MCF 10A (cell line): ENCODE results near the gene OR10AD1. TPM values are rescaled to one million over a fixed set of nuclear protein-coding genes. Genes with fewer than 3 reads are reported as not detected.
"Not testable (repeated sequence)": the region's sequence is repeated elsewhere in the genome, so short reads cannot be mapped to it uniquely, and the experiment has no call there.

Experiments used
- BruUV-seq: library from RNA; stranded (reverse); fragments of 400-500 nt; replicated peaks from 2 replicates; lab custom pipeline; 2021; lab: Mats Ljungman, UMichigan
- CTCF ChIA-PET: fragments of 300-600 bp; sonication (Branson Sonifier 250); formaldehyde crosslinking; extraction: SDS; loops from one replicate; lab custom pipeline; 2021; ENCODE audit warnings: antibody characterized with exemption, inconsistent platforms; lab: Yijun Ruan, JAX
- POLR2A ChIA-PET: fragments of 300-600, 350-650 bp; sonication (Branson Sonifier 250); formaldehyde crosslinking; extraction: SDS; loops from one replicate; lab custom pipeline; 2020; ENCODE audit warnings: antibody characterized with exemption, inconsistent platforms; lab: Yijun Ruan, JAX
- DNase-seq: peaks from one replicate; pipeline ENCODE4 v3.0.0-alpha.2; 2018; ENCODE audit not compliant: unreplicated experiment
- H3K27ac Mint-ChIP-seq: one replicate; pipeline ENCODE4 v1.8.0; 2022; ENCODE audit warnings: mild to moderate bottlenecking, low read depth, mixed read lengths; ENCODE audit not compliant: unreplicated experiment
- H3K27me3 Mint-ChIP-seq: one replicate; pipeline ENCODE4 v1.8.0; 2022; ENCODE audit warnings: mixed read lengths; ENCODE audit not compliant: insufficient read depth, unreplicated experiment
- H3K36me3 Mint-ChIP-seq: one replicate; pipeline ENCODE4 v1.8.0; 2022; ENCODE audit warnings: mild to moderate bottlenecking, moderate library complexity, mixed read lengths; ENCODE audit not compliant: insufficient read depth, unreplicated experiment
- H3K4me1 Mint-ChIP-seq: one replicate; pipeline ENCODE4 v1.8.0; 2022; ENCODE audit warnings: mixed read lengths; ENCODE audit not compliant: insufficient read depth, unreplicated experiment
- H3K4me3 Mint-ChIP-seq: one replicate; pipeline ENCODE4 v1.8.0; 2022; ENCODE audit warnings: mild to moderate bottlenecking, moderate library complexity, mixed read lengths; ENCODE audit not compliant: unreplicated experiment
- H3K9me3 Mint-ChIP-seq: one replicate; pipeline ENCODE4 v1.8.0; 2022; ENCODE audit warnings: mixed read lengths; ENCODE audit not compliant: unreplicated experiment
- intact Hi-C: fragments of 100-400 bp; cut with micrococcal nuclease; formaldehyde crosslinking; loops from 2 replicates; pipeline ENCODE4 v1.14.1; 2022
- total RNA-seq: library from RNA; stranded (reverse); gene quantifications from 2 replicates; pipeline ENCODE4 v1.2.3, GENCODE V29; 2022
- TF ChIP-seq, protein P1 (sequence below): fragments of 200-600 bp; IDR thresholded peaks from one replicate; pipeline ENCODE4 v1.8.0; 2022; ENCODE audit warnings: antibody characterized with exemption, mild to moderate bottlenecking; ENCODE audit not compliant: unreplicated experiment

Gene OR10AD1
- total RNA-seq, 1 experiment from 2014 or later, result not detected

DNA sequence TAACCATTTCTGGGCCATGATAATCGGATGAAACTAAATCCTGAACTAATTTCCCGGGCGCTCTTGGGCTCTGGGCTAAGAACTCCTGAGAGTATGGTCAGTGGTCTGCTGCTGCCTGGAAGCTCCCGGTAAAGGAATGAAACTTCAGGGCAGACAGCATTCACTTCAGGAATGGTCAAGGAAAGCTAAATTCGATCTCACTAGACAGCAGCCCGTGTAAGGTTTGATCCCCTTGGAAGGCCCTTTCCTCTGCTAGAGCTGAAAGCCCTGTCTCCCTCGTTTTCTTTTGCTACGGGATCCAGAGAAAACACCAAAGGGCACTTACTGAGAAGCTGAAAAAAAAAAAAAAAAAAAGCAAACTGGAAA, 46.5 kb downstream of the OR10AD1 start:
- BruUV-seq, result no TSS peak
- CTCF ChIA-PET, result interaction anchor here (1.3 to 2.2 kb wide), 2 partner anchors 8 to 32 kb away, joined by 4 to 9 read pairs; no protein-coding TSS in a partner anchor
- Mint-ChIP-seq H3K36me3 (peaks cover 23% of the 10 kb centered on the region), H3K27me3 (no peaks in the 10 kb centered on the region), H3K4me1 (peaks cover 4% of the 10 kb centered on the region), H3K9me3 (no peaks in the 10 kb centered on the region), H3K27ac (peak overlapping the region; percentile 91), H3K4me3 (peak overlapping the region; percentile 90)
- TF ChIP-seq, protein P1, sequence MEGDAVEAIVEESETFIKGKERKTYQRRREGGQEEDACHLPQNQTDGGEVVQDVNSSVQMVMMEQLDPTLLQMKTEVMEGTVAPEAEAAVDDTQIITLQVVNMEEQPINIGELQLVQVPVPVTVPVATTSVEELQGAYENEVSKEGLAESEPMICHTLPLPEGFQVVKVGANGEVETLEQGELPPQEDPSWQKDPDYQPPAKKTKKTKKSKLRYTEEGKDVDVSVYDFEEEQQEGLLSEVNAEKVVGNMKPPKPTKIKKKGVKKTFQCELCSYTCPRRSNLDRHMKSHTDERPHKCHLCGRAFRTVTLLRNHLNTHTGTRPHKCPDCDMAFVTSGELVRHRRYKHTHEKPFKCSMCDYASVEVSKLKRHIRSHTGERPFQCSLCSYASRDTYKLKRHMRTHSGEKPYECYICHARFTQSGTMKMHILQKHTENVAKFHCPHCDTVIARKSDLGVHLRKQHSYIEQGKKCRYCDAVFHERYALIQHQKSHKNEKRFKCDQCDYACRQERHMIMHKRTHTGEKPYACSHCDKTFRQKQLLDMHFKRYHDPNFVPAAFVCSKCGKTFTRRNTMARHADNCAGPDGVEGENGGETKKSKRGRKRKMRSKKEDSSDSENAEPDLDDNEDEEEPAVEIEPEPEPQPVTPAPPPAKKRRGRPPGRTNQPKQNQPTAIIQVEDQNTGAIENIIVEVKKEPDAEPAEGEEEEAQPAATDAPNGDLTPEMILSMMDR, result no peak
- intact Hi-C loops, result loop anchor here (2.0 to 5.0 kb wide), 2 partner anchors 50 to 154 kb away; partner anchors contain the start of genes COL2A1 and SENP1
- peak; percentile 7 for DNase-seq
- POLR2A ChIA-PET, result interaction anchor here (0.5 to 1.9 kb wide), 6 partner anchors 10 to 51 kb away, joined by 3 to 14 read pairs (median 4); partner anchors contain the start of genes PFKM and SENP1

DNA sequence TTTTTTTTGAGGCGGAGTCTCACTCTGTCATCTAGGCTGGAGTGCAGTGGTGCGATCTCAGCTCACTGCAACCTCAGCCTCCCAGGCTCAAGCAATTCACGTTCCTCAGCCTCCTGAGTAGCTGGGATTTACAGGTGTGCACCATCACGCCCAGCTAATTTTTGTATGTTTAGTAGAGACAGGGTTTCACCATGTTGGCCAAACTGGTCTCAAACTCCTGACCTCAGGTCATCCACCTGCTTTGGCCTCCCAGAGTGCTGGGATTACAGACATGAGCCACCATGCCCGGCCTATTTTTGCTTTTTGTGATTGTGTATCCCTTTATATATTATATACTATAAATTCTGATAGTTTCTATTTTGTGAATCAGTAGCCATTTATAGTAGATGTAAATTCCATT, 47.3 kb downstream of the OR10AD1 start:
- not testable (repeated sequence) for H3K4me1 Mint-ChIP-seq, H3K27me3 Mint-ChIP-seq, H3K27ac Mint-ChIP-seq, DNase-seq, H3K9me3 Mint-ChIP-seq, BruUV-seq
- POLR2A ChIA-PET, result interaction anchor here (1.3 kb wide), 1 partner anchor 9 kb away, joined by 3 read pairs; no protein-coding TSS in a partner anchor
- CTCF ChIA-PET, result interaction anchor here (1.3 to 2.2 kb wide), 2 partner anchors 9 to 33 kb away, joined by 4 to 9 read pairs; no protein-coding TSS in a partner anchor
- Mint-ChIP-seq H3K4me3 (peak overlapping the region; percentile 90), H3K36me3 (peaks cover 31% of the 10 kb centered on the region)
- intact Hi-C loops, result loop anchor here (2.0 to 5.0 kb wide), 2 partner anchors 49 to 153 kb away; partner anchors contain the start of genes COL2A1 and SENP1

Other genes with a start within 250 kb of the OR10AD1 start
- gene TMEM106C, start 239.7 kb downstream of the OR10AD1 start, total RNA-seq, result 39.0 and 50.0 TPM in 2 replicates
- gene COL2A1, start 198.8 kb downstream of the OR10AD1 start, total RNA-seq, result 0.12 TPM in 1 of 2 replicates, not detected in the other
- 21.7 and 24.5 TPM in 2 replicates for gene SENP1, start 97.2 kb downstream of the OR10AD1 start, total RNA-seq
- gene PFKM, start 83.9 kb downstream of the OR10AD1 start, total RNA-seq, result 65.9 and 69.3 TPM in 2 replicates
- 23.0 and 24.0 TPM in 2 replicates for gene ASB8, start 45.8 kb downstream of the OR10AD1 start, total RNA-seq
- gene CCDC184, start 19.6 kb downstream of the OR10AD1 start, total RNA-seq, result not detected in 2 replicates
- gene ZNF641, start 147.6 kb upstream of the OR10AD1 start, total RNA-seq, result 10.0 and 12.0 TPM in 2 replicates